DOHH2 (cell line): Measurements from ENCODE around the gene NOL4L.

Experiments
- H3F3A ChIP-seq: fragments of 200-600 bp; sonication (generic), shearing (Covaris generic); 2 replicates; pipeline ENCODE4 v1.6.0; 2016; ENCODE audit warnings: antibody characterized with exemption, mild to moderate bottlenecking; ENCODE audit not compliant: control insufficient read depth, insufficient read depth
- H3K27ac ChIP-seq: fragments of 200-600 bp; sonication (generic); 2 replicates; pipeline ENCODE4 v1.5.1; 2014; ENCODE audit warnings: low read depth, mild to moderate bottlenecking, low read length, moderate library complexity
- H3K27me3 ChIP-seq: fragments of 200-600 bp; sonication (generic); 2 replicates; pipeline ENCODE4 v1.6.1; 2014; ENCODE audit warnings: mild to moderate bottlenecking, low read length, mixed read lengths; ENCODE audit not compliant: control insufficient read depth
- H3K36me3 ChIP-seq: fragments of 200-600 bp; sonication (generic); 2 replicates; pipeline ENCODE4 v1.6.1; 2014; ENCODE audit warnings: mild to moderate bottlenecking, low read length, moderate library complexity, mixed read lengths; ENCODE audit not compliant: control insufficient read depth
- H3K4me1 ChIP-seq: fragments of 200-600 bp; sonication (generic); 2 replicates; pipeline ENCODE4 v1.6.1; 2014; ENCODE audit warnings: mild to moderate bottlenecking, low read length, mixed read lengths; ENCODE audit not compliant: control insufficient read depth
- H3K4me2 ChIP-seq: fragments of 200-600 bp; sonication (generic); 2 replicates; pipeline ENCODE4 v1.6.0; 2014; ENCODE audit warnings: mild to moderate bottlenecking, low read length, moderate library complexity
- H3K4me3 ChIP-seq: fragments of 200-600 bp; sonication (generic); 2 replicates; pipeline ENCODE4 v1.5.1; 2014; ENCODE audit warnings: mild to moderate bottlenecking, low read length, mixed read lengths
- H3K79me2 ChIP-seq: fragments of 200-600 bp; sonication (generic); 2 replicates; pipeline ENCODE4 v1.6.1; 2014; ENCODE audit warnings: mild to moderate bottlenecking, low read length, mixed read lengths; ENCODE audit not compliant: control insufficient read depth
- H3K9me2 ChIP-seq: fragments of 200-600 bp; sonication (generic); replicated peaks from 2 replicates; pipeline ENCODE4 v1.6.1; 2014; ENCODE audit warnings: mild to moderate bottlenecking, low read length, mixed read lengths; ENCODE audit not compliant: control insufficient read depth
- H3K9me3 ChIP-seq: fragments of 200-600 bp; sonication (generic); 2 replicates; pipeline ENCODE4 v1.6.1; 2014; ENCODE audit warnings: antibody characterized with exemption, low read length, mixed read lengths; ENCODE audit not compliant: control insufficient read depth, insufficient read depth
- H4K20me1 ChIP-seq: fragments of 200-600 bp; sonication (generic); 2 replicates; pipeline ENCODE4 v1.6.0; 2014; ENCODE audit warnings: low read depth, mild to moderate bottlenecking, antibody characterized with exemption, low read length, moderate library complexity; ENCODE audit not compliant: control insufficient read depth, insufficient read depth
- CTCF ChIP-seq: fragments of 200-600 bp; sonication (generic); IDR thresholded peaks from one replicate; pipeline ENCODE4 v1.5.1; 2014; ENCODE audit warnings: antibody characterized with exemption, mild to moderate bottlenecking, low read depth, low read length; ENCODE audit not compliant: poor library complexity, severe bottlenecking
- EZH2phosphoT487 ChIP-seq: fragments of 200-600 bp; sonication (generic); IDR thresholded peaks from 2 replicates; pipeline ENCODE4 v1.6.1; 2017; ENCODE audit warnings: borderline replicate concordance, mild to moderate bottlenecking, antibody characterized with exemption, low read length, moderate library complexity, mixed read lengths

NOL4L gene

GRCh38 chr20:32461836-32462600 is 123.1 kb downstream of the NOL4L start:
- Histone ChIP-seq H3K27ac (no peak overlapping the region), H3K4me2 (no peak overlapping the region), H3K4me3 (no peak overlapping the region), H3K27me3 (no peaks in the 10 kb centered on the region), H3K36me3 (no peaks in the 10 kb centered on the region), H3K9me2 (no peaks in the 10 kb centered on the region), H3K79me2 (no peaks in the 10 kb centered on the region), H3K4me1 (peaks cover 4% of the 10 kb centered on the region; the same call in 1 of the 2 replicates), H3F3A (no peaks in the 10 kb centered on the region), H3K9me3 (no peaks in the 10 kb centered on the region), H4K20me1 (no peaks in the 10 kb centered on the region)
- TF ChIP-seq CTCF: no peak
- no peak for TF ChIP-seq EZH2phosphoT487

GRCh38 chr20:32460683-32461320 is 124.3 kb downstream of the NOL4L start:
- Histone ChIP-seq H3K4me2 (no peak overlapping the region), H3K9me2 (no peaks in the 10 kb centered on the region), H3F3A (no peaks in the 10 kb centered on the region), H3K4me1 (peaks cover 12% of the 10 kb centered on the region), H3K27ac (no peak overlapping the region), H3K36me3 (no peaks in the 10 kb centered on the region), H3K27me3 (no peaks in the 10 kb centered on the region), H4K20me1 (no peaks in the 10 kb centered on the region), H3K9me3 (no peaks in the 10 kb centered on the region), H3K79me2 (no peaks in the 10 kb centered on the region), H3K4me3 (no peak overlapping the region)
- TF ChIP-seq EZH2phosphoT487 (no peak), CTCF (no peak)

GRCh38 chr20:32460231-32460630 is 124.9 kb downstream of the NOL4L start:
- Histone ChIP-seq H3K27me3 (no peaks in the 10 kb centered on the region), H3K27ac (no peak overlapping the region), H3K9me2 (no peaks in the 10 kb centered on the region), H3K4me3 (no peak overlapping the region), H3K4me1 (peaks cover 12% of the 10 kb centered on the region), H3K36me3 (no peaks in the 10 kb centered on the region), H3K4me2 (no peak overlapping the region), H3K9me3 (no peaks in the 10 kb centered on the region), H4K20me1 (no peaks in the 10 kb centered on the region), H3K79me2 (no peaks in the 10 kb centered on the region), H3F3A (no peaks in the 10 kb centered on the region)
- TF ChIP-seq CTCF (no peak), EZH2phosphoT487 (no peak)
